AG20443 (cell line): Measurements from ENCODE around the gene NTS.

Experiments
- DNase-seq: peaks from one replicate; pipeline ENCODE4 v3.0.0; 2012; ENCODE audit warnings: low spot score, mixed read lengths

NTS gene

DNA sequence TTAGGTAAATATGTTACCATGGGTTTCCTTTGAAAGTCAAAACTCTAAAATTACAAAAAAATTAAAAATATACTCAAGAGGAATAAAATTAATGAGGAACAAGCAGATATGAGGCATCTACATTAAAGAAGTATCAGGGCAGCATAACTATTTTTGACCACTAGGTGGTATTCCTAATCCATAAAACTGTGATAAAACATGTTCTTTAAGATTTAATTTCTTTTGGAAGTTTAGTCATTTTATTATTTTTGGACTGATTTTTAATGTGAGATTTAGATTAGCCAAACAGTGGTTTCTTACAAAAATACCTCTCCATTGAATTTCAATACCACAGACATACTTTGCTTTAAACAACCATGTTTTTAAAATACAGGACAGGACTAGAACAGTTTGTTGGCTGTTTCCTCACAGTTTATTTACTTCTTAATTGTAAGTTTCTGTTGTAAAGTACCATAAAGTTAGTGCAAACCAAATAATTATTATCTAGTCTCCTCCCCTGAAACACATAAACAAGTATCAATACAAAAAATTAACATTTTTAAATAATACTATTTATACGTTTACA is 49.8 kb downstream of the NTS start:
- no peak for DNase-seq

DNA sequence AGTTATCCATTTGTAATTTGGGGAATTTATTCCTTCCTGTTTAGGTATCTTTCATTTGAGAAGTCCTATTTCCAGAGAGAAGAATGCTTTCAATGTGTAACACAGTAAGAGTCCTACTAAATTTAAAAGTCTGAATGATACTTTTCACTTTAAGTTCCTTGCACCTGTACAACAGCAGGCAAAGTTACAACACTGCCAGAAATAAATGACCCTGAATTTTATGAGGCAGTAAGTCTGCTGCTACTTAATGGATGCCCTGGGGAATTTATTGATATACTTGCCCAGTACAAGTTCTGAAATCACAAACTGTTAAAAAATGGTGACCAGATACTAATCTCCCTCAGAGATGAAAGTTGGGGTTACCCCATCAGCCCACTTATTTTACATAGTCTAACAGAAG is 53.1 kb downstream of the NTS start:
- no peak for DNase-seq
